ENCODE measurements around the gene NDUFS6.

- TF ChIP-seq POLR2A (IDR thresholded peaks at IDR 0.05) (no peak), CTCF (IDR thresholded peaks at IDR 0.05) (no peak), EP300 (IDR thresholded peaks at IDR 0.05) (no peak)
Observed at GRCh38 chr5:1786621-1787471, 14.4 kb upstream of the NDUFS6 start.
